ENCODE measurements around the gene FBXO39. TPM values are rescaled to one million over a fixed set of nuclear protein-coding genes. Genes with fewer than 3 reads are reported as not detected.

Gene FBXO39
- total RNA-seq (0.20 and 0.99 TPM in 2 replicates), polyA plus RNA-seq (2.7 and 3.1 TPM in 2 replicates), polyA minus RNA-seq (2.7 and 3.1 TPM in 2 replicates), Bru-seq, nascent RNA (percentile 27 among the genes with signal in this experiment), BruChase-seq, experiment 1, labeled RNA remaining after a 6-hour chase (percentile 28 among the genes with signal in this experiment), BruChase-seq, experiment 2, labeled RNA remaining after a 2-hour chase (percentile 18 among the genes with signal in this experiment)
- polyA plus RNA-seq (2011; cell fraction: cytosol; rRNA removed): 2.3 and 2.9 TPM in 2 replicates
- 4.9 and 5.6 TPM in 2 replicates for polyA plus RNA-seq (2011; cell fraction: nucleus; rRNA removed)
- polyA plus RNA-seq (2012): not detected in 2 replicates
- not detected for polyA minus RNA-seq (2011; cell fraction: cytosol; rRNA and poly(A)+ RNA removed)
- polyA minus RNA-seq (2011; cell fraction: nucleus; rRNA and poly(A)+ RNA removed): 3.4 and 4.3 TPM in 2 replicates
- long read RNA-seq, partial matches to known transcripts: 0 of 4 reads
- long read RNA-seq, other reads (novel, unspliced or antisense): 2 of 4 reads

GRCh38 chr17:6775871-6776405 is at the start of gene FBXO39:
Gene FBXO39, plus strand, starts transcription at chr17:6776215. Its CDS starts 3,654 bp downstream, at chr17:6779869.
- POLR2A ChIA-PET: no interaction called here
- H3K4me3 ChIP-seq (replicated peaks in 1 of 3; ENCODE audit: insufficient read depth in 1 of 3, low read depth in 1 of 3, low read length in 3 of 3): peak within 1 kb of the TSS in 1 of 3 experiments; percentile 10
- H4K20me1 ChIP-seq (replicated peaks; ENCODE audit: control insufficient read depth, extremely low read depth, insufficient read depth, low read length): no peaks in the 10 kb centered on the region
- CTCF ChIA-PET: interaction anchor here (1.0 kb wide), 1 partner anchor 67 kb away, joined by 3 read pairs; no protein-coding TSS in a partner anchor
- H3K4me1 ChIP-seq (ENCODE audit: control insufficient read depth, extremely low read depth, insufficient read depth, low read length): no peaks in the 10 kb centered on the region
- peaks cover 0 to 3% of the 10 kb centered on the region in 2 experiments for H3K36me3 ChIP-seq (ENCODE audit: control insufficient read depth in 2 of 2, extremely low read depth in 1 of 2, insufficient read depth in 2 of 2, low read length in 2 of 2)
- H3K27me3 ChIP-seq (ENCODE audit: control insufficient read depth in 2 of 2, insufficient read depth in 2 of 2, low read length in 2 of 2): peaks cover 8 to 32% of the 10 kb centered on the region in 2 experiments
- dilution Hi-C loops (cut with MboI; ENCODE audit: extremely low pct_ligation_motif_present, low sequenced_read_pairs): no loop called here
- intact Hi-C loops (cut with micrococcal nuclease): no loop called here
- no peak within 1 kb of the TSS for H3K9ac ChIP-seq (replicated peaks; ENCODE audit: extremely low read depth, insufficient read depth, low read length)
- H3K4me2 ChIP-seq (ENCODE audit: insufficient read depth, low read length): no peak within 1 kb of the TSS
- DNase-seq (ENCODE audit: low read depth, low spot score) (no peak), FAIRE-seq (no peak)
- H3K27ac ChIP-seq (ENCODE audit: insufficient read depth, low read depth, low read length): no peak within 1 kb of the TSS
- H3K9me1 ChIP-seq (replicated peaks; ENCODE audit: control insufficient read depth, extremely low read depth, insufficient read depth, low read length): no peaks in the 10 kb centered on the region
- H2AFZ ChIP-seq (ENCODE audit: low read depth, low read length): no peak within 1 kb of the TSS
- no peak for TF ChIP-seq POLR2AphosphoS5 (IDR thresholded peaks at IDR 0.05; ENCODE audit: insufficient read depth, low read depth, low read length)
- no peak for TF ChIP-seq GATA2 (IDR thresholded peaks at IDR 0.05; ENCODE audit: insufficient read depth, insufficient read length, low read depth, low read length)
- no peak for TF ChIP-seq FOS (IDR thresholded peaks at IDR 0.05; ENCODE audit: borderline replicate concordance, insufficient read depth, low read length)
- no peak for TF ChIP-seq MYC (IDR thresholded peaks at IDR 0.05; ENCODE audit: low read depth, low read length)
- no peak for TF ChIP-seq CTCF (IDR thresholded peaks at IDR 0.05; ENCODE audit: extremely low read depth in 1 of 2, insufficient read depth in 1 of 2, low read depth in 1 of 2, low read length in 2 of 2)
- TF ChIP-seq, protein P1, sequence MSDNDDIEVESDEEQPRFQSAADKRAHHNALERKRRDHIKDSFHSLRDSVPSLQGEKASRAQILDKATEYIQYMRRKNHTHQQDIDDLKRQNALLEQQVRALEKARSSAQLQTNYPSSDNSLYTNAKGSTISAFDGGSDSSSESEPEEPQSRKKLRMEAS (IDR thresholded peaks at IDR 0.05; ENCODE audit: insufficient read depth, insufficient read length): no peak
- TF ChIP-seq JUN (IDR thresholded peaks at IDR 0.05; ENCODE audit: borderline replicate concordance, insufficient read depth, insufficient read length, low read depth): no peak
- TF ChIP-seq EZH2 (IDR thresholded peaks at IDR 0.05; ENCODE audit: borderline replicate concordance, low read depth, low read length, severe bottlenecking): peak; percentile 61
- no peak for TF ChIP-seq POLR2A (IDR thresholded peaks at IDR 0.05; ENCODE audit: low read depth, low read length)
- no TSS peak for BruUV-seq (replicated peaks)
- H3K9me3 ChIP-seq (replicated peaks; ENCODE audit: control insufficient read depth, insufficient read depth, low read length): no peaks in the 10 kb centered on the region
- H3K79me2 ChIP-seq (ENCODE audit: control insufficient read depth, insufficient read depth, low read length): no peaks in the 10 kb centered on the region

Measured in endothelial cell of umbilical vein (primary cell).